Mononuclear cell (primary cell): ENCODE data around the gene SBF2. TPM values are rescaled to one million over a fixed set of nuclear protein-coding genes. Genes with fewer than 3 reads are reported as not detected.

ENCODE experiments used
- H3K27me3 ChIP-seq: 2 replicates; pipeline ENCODE4 v1.6.0; 2011; ENCODE audit warnings: low read length, control low read depth; ENCODE audit not compliant: insufficient read depth
- H3K4me1 ChIP-seq: 2 replicates; pipeline ENCODE4 v1.5.1; 2011; ENCODE audit warnings: mild to moderate bottlenecking, low read length, control low read depth; ENCODE audit not compliant: insufficient read depth
- H3K4me3 ChIP-seq: 2 replicates; pipeline ENCODE4 v1.5.1; 2011; ENCODE audit warnings: mild to moderate bottlenecking, low read length, moderate library complexity
- H3K9me3 ChIP-seq: 2 replicates; pipeline ENCODE4 v1.5.1; 2011; ENCODE audit warnings: low read depth, mild to moderate bottlenecking, control low read depth, low read length
- total RNA-seq: library from RNA; depleted of rRNA; stranded (reverse); fragments of >200 nt; gene quantifications from one replicate; pipeline ENCODE4 v1.2.3, GENCODE V29; 2012

SBF2 gene
- 35.1 TPM for total RNA-seq

DNA sequence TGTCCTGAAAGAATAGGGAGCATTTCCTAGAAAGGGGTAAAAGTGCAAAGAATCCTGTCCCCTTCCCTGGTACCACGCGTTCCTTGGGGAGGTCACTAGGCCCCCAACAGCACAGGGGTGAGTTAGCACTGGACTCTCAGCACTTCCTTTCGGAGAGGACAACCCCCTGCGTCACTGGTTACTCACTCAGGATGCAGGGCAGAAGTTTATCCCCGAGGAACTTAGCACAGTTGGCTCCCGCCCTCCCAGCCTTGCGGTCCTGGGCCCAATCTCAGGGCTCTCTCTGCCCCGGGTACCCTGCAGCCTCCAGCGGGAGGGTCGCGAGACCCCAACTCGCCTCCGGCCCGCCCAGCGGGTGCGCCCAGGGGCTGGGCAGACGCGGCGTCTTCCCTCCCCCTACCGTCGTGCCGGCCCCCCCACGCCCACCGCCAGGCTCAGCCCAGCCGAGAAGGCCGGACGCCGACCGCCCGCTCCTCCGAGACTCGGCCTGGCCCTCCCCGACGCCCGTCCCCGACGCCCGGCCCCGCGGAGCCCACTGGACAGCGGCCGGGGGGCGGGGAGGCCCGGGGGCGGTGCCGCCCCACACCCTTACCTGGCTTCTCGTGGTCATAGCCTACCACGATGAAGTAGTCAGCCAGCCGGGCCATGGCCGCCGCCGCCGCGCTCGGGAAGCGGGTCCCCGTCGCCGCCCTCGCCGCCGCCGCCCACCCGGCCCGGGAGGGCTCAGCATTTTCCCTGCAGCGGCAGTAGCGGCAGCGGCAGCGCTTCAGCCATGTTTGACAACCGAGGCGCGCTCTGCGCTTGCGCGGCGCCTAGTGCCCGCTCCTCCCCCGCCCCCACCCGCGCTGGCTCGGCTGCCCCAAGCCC is at the start of gene SBF2:
SBF2 (minus strand) TSS at position 797 of the 867 bp plus-strand sequence; CDS start at position 647, 150 bp downstream.
- Histone ChIP-seq H3K27me3 (peaks cover 29% of the 10 kb centered on the region), H3K4me3 (peak within 1 kb of the TSS; percentile 73), H3K4me1 (peaks cover 62% of the 10 kb centered on the region), H3K9me3 (no peaks in the 10 kb centered on the region)

DNA sequence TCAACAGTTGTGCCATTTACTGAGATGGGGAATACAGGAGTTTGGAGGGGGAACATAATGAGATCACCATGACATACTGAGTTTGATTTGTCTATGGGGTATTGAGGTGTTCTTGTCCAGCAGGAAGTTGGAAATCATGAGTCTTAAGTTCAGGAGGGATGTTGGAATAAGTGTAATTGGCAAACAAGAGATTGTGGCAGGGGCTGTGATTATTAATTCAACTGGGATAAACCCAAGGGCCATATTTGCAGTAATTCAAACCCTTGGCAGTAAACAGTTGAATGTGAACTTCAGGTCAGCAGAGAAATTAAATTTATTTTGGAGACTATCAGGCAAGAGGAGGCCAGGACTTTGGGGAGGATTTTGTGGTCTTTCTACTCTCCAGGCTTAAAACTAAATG is 44.3 kb upstream of the SBF2 start:
- Histone ChIP-seq H3K9me3 (no peaks in the 10 kb centered on the region), H3K27me3 (no peaks in the 10 kb centered on the region), H3K4me1 (no peaks in the 10 kb centered on the region), H3K4me3 (no peak overlapping the region)

DNA sequence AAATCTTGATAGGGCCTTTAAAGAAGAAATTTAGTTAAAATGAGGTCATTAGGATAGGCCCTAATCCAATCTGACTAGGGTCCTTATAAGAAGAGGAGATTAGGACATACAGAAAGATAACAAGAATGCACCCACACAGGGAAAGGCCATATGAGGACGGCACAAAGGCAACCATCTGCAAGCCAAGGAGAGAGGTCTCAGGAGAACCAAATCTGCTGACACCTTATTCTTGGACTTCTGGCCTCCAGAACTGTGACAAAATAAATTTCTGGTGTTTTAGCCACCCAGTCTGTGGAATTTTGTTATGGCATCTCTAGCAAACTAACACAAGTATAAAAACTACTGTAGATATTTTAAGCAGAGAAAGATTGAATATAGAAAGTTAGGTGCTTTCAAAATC is 39.5 kb upstream of the SBF2 start:
- no peaks in the 10 kb centered on the region for H3K9me3 ChIP-seq
- H3K27me3 ChIP-seq: no peaks in the 10 kb centered on the region
- peaks cover 8% of the 10 kb centered on the region for H3K4me1 ChIP-seq
- no peak overlapping the region for H3K4me3 ChIP-seq

DNA sequence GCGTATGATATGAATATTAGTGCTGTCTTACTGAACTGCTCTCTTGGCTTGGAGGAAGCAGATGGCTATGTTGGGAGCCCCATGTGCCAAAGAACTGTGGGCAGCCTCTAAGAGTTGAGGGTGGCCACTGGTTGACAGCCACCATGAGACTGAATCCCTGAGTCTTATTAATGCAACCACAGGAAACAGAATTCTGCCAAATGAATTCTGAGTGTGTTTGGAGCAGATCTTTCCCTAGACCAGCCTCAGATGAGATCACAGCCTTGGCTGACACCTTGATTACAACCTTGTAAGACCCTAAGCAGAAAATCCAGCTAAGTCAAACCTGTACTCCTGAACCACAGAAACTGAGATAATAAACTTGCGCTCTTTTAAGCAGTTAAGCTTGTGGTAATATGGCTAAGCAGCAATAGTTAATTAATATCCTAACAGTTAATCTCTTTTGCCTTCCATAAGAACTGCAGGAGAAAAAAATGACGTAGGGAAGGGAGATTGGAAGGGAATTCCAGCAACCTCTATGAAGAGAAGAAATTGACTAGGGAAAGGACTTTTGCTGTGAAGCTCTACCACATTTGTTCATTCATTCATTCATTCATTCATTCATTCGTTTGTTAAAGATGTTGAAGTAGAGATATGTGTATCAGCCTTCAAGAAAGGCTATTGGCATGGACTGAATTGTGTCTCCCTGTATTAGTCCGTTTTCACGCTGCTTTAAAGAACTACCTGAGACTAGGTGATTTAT is 37.7 kb upstream of the SBF2 start:
- no peak overlapping the region for H3K4me3 ChIP-seq
- H3K4me1 ChIP-seq: peaks cover 25% of the 10 kb centered on the region
- H3K9me3 ChIP-seq: no peaks in the 10 kb centered on the region
- H3K27me3 ChIP-seq: no peaks in the 10 kb centered on the region

DNA sequence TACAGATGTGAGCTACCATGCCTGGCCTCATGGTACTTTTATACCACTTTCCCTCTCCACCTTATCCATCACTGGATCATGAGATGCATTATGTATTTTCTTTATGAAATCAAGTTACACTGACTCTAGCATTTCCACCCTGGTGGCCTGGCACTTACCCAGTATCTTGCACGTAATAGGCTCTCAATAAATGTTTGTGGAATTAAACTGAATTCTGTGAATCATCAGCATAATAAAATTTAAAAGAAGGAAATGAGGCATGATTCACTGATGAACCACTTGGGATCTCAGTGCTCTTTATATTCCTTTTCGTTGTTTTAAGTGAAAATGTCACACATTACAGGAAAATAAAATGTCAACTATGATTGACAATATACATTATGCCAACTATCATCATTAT is 35.9 kb upstream of the SBF2 start:
- Histone ChIP-seq H3K9me3 (no peaks in the 10 kb centered on the region), H3K4me1 (peaks cover 30% of the 10 kb centered on the region), H3K27me3 (no peaks in the 10 kb centered on the region), H3K4me3 (no peak overlapping the region)

DNA sequence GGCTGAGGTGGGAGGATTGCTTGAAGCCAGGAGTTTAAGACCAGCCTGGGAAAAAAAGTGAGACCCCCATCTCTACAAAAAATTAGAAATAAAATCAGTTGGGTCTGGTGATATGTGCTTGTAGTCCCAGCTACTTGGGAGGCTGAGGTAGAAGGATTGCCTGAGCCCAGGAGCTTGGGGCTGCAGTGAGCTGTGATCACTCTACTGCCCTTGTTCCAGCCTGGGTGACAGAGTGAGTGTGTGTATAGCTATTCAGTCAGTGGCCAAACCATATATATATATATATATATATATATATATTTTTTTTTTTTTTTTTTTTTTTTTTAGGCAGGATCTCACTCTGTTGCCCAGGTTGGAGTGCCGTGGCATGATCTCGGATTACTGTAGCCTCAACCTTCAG is 35.3 kb upstream of the SBF2 start:
- Histone ChIP-seq H3K4me1 (peaks cover 30% of the 10 kb centered on the region), H3K4me3 (no peak overlapping the region), H3K27me3 (no peaks in the 10 kb centered on the region), H3K9me3 (no peaks in the 10 kb centered on the region)

DNA sequence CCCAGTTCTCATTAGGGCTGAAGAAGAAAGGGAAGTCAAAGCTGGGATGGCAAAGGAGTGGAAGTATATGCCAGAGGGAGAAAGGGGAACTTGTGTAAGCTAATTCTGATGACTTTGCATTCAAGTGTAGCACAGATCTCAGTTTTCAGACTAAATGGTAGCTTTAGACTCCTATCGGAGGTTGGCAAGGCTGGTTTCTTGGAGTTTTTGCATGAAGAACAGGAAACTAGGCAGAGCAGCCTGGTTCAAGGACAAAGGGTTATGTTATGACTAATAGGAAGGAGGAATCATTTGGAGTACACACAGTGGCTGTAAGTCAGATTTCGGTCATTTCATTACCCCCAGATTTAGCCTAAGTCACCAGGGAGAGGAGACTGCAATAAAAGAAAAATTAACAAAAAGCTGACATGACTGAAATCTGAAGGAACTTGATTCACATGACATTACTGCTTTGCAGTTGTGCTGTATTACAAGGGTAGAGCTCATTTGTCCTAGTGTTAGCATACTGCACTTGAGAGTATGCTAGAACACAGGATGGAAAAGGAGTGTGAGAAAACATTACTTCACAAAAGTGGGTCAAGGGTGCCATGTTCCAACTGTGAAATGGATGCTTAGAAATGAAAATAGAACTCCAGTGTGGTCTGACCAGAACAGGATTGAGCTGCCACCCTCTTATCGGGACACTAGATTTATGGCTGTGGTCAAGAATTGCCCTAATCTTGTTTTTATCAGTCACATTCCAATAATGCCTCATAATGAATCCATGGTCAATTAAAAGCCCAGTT is 34.5 kb upstream of the SBF2 start:
- no peaks in the 10 kb centered on the region for H3K27me3 ChIP-seq
- H3K9me3 ChIP-seq: no peaks in the 10 kb centered on the region
- peaks cover 30% of the 10 kb centered on the region for H3K4me1 ChIP-seq
- no peak overlapping the region for H3K4me3 ChIP-seq

DNA sequence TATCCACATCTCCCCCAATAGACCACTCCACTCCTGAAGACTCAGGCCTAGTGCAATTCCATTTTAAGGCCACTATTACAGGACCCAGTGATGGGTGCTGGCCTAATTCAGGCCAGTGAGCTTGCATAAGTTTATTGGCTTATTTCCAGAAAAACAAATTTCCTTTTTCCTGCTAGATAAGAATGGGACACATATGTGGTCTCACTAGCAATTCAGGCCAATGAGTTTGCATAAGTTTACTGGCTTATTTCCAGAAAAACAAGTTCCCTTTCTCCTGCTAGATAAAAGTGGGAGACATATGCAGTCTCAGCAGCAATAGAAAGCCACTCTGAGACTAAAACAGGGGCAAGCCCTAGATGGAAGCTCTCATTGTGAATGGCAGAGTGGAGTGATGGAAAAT is 33.2 kb upstream of the SBF2 start:
- Histone ChIP-seq H3K4me1 (peaks cover 33% of the 10 kb centered on the region), H3K27me3 (no peaks in the 10 kb centered on the region), H3K4me3 (no peak overlapping the region), H3K9me3 (no peaks in the 10 kb centered on the region)

DNA sequence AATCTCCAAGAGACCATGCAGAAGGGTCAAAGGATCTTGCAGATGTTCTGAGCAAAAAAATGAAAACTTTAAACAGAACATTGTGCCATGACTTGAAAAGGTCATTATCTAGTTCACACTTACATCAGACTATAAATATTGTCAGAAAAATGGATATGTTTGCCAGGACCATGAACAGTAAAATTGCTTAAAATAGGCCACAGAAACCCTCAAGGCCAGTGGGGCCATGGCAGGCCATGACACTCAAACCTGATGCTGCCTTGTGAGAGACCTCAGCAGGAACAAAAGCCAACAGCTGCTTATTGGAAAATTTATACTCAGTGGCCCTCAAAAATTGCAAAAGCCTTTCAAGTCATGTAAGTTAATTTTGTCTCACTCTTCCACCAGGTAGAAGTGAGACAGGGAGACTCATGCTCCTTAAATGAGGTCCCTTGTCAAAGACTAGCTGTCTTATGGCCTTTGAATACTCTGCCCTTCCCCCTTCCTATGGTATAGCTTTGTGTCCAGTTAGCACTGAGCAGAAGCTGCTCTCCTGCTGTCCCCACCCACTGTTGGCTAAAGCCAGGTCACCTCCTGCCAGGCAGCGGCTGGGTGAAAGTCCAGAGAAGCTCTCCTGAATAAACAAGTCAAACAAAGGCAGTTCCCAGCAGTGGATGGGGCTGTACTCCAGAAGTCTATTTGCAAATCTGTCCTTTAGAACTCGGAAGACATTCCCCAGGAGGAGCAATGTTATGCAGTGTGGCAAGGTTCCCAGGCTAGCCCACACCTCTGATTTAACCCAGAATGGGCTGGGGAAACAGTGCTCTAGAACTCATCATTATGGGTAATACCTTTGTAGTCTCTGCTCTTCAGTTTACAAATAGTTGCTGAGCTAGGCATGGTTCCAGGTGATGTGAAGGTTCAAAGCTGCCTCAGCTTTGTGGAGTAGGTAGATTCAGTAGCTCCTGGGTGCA is 32.3 kb upstream of the SBF2 start:
- Histone ChIP-seq H3K27me3 (no peaks in the 10 kb centered on the region), H3K4me3 (no peak overlapping the region), H3K9me3 (no peaks in the 10 kb centered on the region), H3K4me1 (peaks cover 33% of the 10 kb centered on the region)

DNA sequence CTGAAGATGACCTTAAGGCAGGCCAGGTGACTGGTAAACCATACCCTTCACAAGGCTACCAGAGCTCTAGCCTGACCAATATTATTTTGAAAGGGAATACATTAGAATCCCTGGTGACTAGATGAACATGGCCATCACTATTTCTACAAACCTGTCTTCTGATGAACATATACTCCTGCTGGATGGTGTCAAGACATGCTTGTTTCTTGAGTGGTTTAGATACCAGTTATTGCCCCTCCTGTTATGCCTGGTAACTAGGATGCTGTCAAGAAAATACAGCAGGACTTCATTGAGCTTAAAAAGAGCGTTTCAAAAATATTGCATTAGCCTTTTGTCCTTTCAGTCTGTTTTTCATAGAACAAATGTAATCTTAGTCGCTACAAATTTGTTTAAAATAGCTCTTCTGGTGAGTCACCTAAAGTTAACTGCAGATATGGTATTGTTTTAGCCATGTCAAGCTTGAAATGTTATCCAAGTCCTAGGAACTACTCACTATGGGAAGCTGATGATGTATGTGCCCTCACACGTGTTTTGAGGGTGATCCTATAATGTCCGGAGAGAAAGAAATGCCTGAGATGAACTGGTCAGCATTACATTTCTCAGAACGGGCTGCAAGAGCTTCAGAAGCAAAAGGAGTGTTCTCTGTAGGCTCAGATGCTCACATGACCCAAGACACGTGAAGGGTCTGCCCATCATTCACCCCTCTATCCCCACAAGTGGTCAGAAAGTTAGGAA is 31.4 kb upstream of the SBF2 start:
- no peaks in the 10 kb centered on the region for H3K9me3 ChIP-seq
- no peaks in the 10 kb centered on the region for H3K27me3 ChIP-seq
- H3K4me1 ChIP-seq: peaks cover 33% of the 10 kb centered on the region
- H3K4me3 ChIP-seq: no peak overlapping the region

DNA sequence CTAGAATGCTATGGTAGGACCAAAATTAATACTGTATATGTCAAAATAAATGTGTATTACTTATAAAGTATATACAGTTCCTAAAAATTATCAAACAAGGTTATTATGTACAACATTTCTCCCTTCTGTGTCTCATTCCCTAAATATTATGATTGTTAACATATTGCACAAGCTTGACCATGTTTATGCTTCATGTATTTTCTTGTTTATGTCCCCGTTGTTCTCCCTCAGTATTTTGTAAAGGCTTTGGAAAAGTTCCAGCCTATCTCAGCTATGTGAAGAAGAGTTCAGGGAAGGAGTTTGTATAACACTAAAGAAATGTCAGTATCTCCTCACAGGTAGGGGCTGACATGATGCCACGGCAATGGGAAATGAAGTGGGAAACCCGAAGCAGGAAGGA is 30.5 kb upstream of the SBF2 start:
- Histone ChIP-seq H3K9me3 (no peaks in the 10 kb centered on the region), H3K4me1 (peaks cover 33% of the 10 kb centered on the region), H3K27me3 (no peaks in the 10 kb centered on the region), H3K4me3 (no peak overlapping the region)

DNA sequence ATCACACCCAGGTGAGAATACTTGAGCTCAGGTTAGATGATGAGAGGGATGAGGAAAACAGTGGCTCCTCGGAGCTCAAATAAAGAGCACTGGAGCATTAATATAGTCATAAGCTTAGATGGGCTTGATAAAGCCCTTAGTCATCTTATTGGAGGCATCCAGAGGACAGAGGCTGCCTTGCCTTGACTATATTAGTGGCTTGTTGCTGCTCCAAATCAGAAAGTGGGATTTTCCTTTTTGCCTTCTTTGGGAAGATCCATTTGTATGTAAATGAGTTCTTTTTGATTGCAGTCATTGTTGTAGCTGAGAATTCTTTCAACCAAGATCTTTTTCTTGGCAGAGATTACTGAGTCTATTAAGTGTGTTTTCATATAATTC is 29.8 kb upstream of the SBF2 start:
- H3K27me3 ChIP-seq: no peaks in the 10 kb centered on the region
- H3K9me3 ChIP-seq: no peaks in the 10 kb centered on the region
- no peak overlapping the region for H3K4me3 ChIP-seq
- peaks cover 28% of the 10 kb centered on the region for H3K4me1 ChIP-seq

DNA sequence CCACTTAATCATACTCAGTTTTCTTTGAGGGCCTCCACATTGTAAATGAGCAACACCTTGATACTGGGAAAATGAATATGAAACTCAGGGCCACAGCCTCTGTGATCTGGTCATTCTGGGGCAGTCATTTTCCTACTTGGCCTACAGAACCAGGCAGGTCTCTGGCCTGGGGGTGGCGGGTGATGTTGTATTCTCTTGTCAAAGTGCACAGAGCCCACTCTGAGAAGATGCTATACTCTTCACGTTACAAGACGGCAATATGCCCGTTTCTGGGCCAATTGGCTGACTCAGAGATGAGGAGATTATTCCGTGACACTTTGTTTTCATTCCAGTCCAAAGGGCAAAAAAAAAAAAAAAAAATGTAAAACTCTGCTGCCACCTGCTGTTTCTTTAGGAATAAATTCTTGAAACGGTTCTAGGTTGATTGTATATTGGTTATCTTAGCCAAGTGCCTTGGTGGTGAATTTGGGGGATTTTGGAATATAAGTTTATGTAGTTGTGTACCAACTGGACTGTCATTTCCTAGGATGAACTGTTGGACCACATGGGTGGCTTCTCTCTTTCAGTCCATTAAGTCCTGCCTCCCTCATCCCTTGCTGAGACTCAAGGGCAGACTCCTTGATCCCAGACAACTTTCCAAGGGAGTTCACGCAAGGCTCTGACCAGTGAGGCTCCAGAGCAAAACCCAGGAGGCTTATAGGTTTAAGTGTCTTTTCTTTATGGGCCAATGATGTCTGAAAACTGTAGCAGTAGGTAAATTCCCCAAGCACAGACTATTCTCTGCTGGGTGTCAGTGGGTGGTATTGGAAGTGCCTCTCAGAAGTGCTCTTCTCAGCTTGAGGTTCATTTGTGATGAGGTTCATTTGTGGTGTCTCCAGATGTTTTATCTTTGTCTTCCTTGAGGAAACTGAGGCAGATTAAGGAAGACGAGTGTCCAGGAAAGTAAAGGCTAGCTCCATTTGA is 29.1 kb upstream of the SBF2 start:
- Histone ChIP-seq H3K4me1 (peaks cover 21% of the 10 kb centered on the region), H3K27me3 (no peaks in the 10 kb centered on the region), H3K9me3 (no peaks in the 10 kb centered on the region), H3K4me3 (no peak overlapping the region)
